ENCODE results near the gene TEC.
"Not testable (repeated sequence)": the region's sequence is repeated elsewhere in the genome, so short reads cannot be mapped to it uniquely, and the experiment has no call there.

Gene TEC

GRCh38 chr4:48286060-48286459 lies 16.4 kb upstream of the TEC start:
- H3K4me3 Mint-ChIP-seq; H3K27ac Mint-ChIP-seq; H3K36me3 Mint-ChIP-seq (ENCODE audit: low read depth); H3K4me1 Mint-ChIP-seq (ENCODE audit: low read depth); H3K9me3 Mint-ChIP-seq: not testable (repeated sequence)
- peaks cover 40% of the 10 kb centered on the region for H3K27me3 Mint-ChIP-seq (ENCODE audit: low read depth)

- H3K27ac Mint-ChIP-seq; H3K4me3 Mint-ChIP-seq; H3K9me3 Mint-ChIP-seq; H3K36me3 Mint-ChIP-seq (ENCODE audit: low read depth); H3K4me1 Mint-ChIP-seq (ENCODE audit: low read depth): not testable (repeated sequence)
- peaks cover 42% of the 10 kb centered on the region for H3K27me3 Mint-ChIP-seq (ENCODE audit: low read depth)
Observed at GRCh38 chr4:48285640-48286039, 16.0 kb upstream of the TEC start.

GRCh38 chr4:48275686-48276085 lies 6.0 kb upstream of the TEC start:
- H3K9me3 Mint-ChIP-seq: no peaks in the 10 kb centered on the region
- no peak overlapping the region for H3K27ac Mint-ChIP-seq
- H3K27me3 Mint-ChIP-seq (ENCODE audit: low read depth): no peaks in the 10 kb centered on the region
- no peaks in the 10 kb centered on the region for H3K36me3 Mint-ChIP-seq (ENCODE audit: low read depth)
- H3K4me1 Mint-ChIP-seq (ENCODE audit: low read depth): peaks cover 6% of the 10 kb centered on the region
- no peak overlapping the region for H3K4me3 Mint-ChIP-seq

GRCh38 chr4:48275247-48275646 lies 5.6 kb upstream of the TEC start:
- Mint-ChIP-seq H3K27me3 (ENCODE audit: low read depth) (no peaks in the 10 kb centered on the region), H3K4me3 (no peak overlapping the region), H3K36me3 (ENCODE audit: low read depth) (no peaks in the 10 kb centered on the region), H3K4me1 (ENCODE audit: low read depth) (peaks cover 10% of the 10 kb centered on the region), H3K9me3 (no peaks in the 10 kb centered on the region), H3K27ac (no peak overlapping the region)

- H3K9me3 Mint-ChIP-seq: no peaks in the 10 kb centered on the region
- no peak overlapping the region for H3K27ac Mint-ChIP-seq
- H3K36me3 Mint-ChIP-seq (ENCODE audit: low read depth): no peaks in the 10 kb centered on the region
- H3K4me1 Mint-ChIP-seq (ENCODE audit: low read depth): peaks cover 15% of the 10 kb centered on the region
- no peak overlapping the region for H3K4me3 Mint-ChIP-seq
- H3K27me3 Mint-ChIP-seq (ENCODE audit: low read depth): no peaks in the 10 kb centered on the region
Observed at GRCh38 chr4:48271626-48272025, 2.0 kb upstream of the TEC start.

- H3K4me1 Mint-ChIP-seq (ENCODE audit: low read depth): peaks cover 13% of the 10 kb centered on the region
- no peaks in the 10 kb centered on the region for H3K9me3 Mint-ChIP-seq
- H3K4me3 Mint-ChIP-seq: no peak overlapping the region
- H3K27ac Mint-ChIP-seq: peak overlapping the region; percentile 32
- no peaks in the 10 kb centered on the region for H3K36me3 Mint-ChIP-seq (ENCODE audit: low read depth)
- H3K27me3 Mint-ChIP-seq (ENCODE audit: low read depth): no peaks in the 10 kb centered on the region
Observed at GRCh38 chr4:48270951-48271473, 1.4 kb upstream of the TEC start.

GRCh38 chr4:48270523-48270897 lies 872 bp upstream of the TEC start:
- Mint-ChIP-seq H3K36me3 (ENCODE audit: low read depth) (no peaks in the 10 kb centered on the region), H3K4me1 (ENCODE audit: low read depth) (peaks cover 13% of the 10 kb centered on the region), H3K27me3 (ENCODE audit: low read depth) (no peaks in the 10 kb centered on the region), H3K9me3 (no peaks in the 10 kb centered on the region), H3K27ac (peak overlapping the region; percentile 73), H3K4me3 (peak overlapping the region; percentile 95)

GRCh38 chr4:48269861-48270522 lies 354 bp upstream of the TEC start:
- no peaks in the 10 kb centered on the region for H3K9me3 Mint-ChIP-seq
- no peaks in the 10 kb centered on the region for H3K36me3 Mint-ChIP-seq (ENCODE audit: low read depth)
- H3K27ac Mint-ChIP-seq: peak overlapping the region; percentile 73
- peak overlapping the region; percentile 95 for H3K4me3 Mint-ChIP-seq
- no peaks in the 10 kb centered on the region for H3K27me3 Mint-ChIP-seq (ENCODE audit: low read depth)
- H3K4me1 Mint-ChIP-seq (ENCODE audit: low read depth): peaks cover 13% of the 10 kb centered on the region

- Mint-ChIP-seq H3K4me3 (no peak overlapping the region), H3K4me1 (ENCODE audit: low read depth) (peaks cover 13% of the 10 kb centered on the region), H3K9me3 (no peaks in the 10 kb centered on the region), H3K36me3 (ENCODE audit: low read depth) (no peaks in the 10 kb centered on the region), H3K27me3 (ENCODE audit: low read depth) (no peaks in the 10 kb centered on the region), H3K27ac (no peak overlapping the region)
Observed at GRCh38 chr4:48267574-48267973, 2.1 kb downstream of the TEC start.

- H3K9me3 Mint-ChIP-seq: no peaks in the 10 kb centered on the region
Observed at GRCh38 chr4:48266781-48267180, 2.9 kb downstream of the TEC start.

GRCh38 chr4:48262926-48263325 lies 6.7 kb downstream of the TEC start:
- Mint-ChIP-seq H3K4me3 (no peak overlapping the region), H3K27me3 (ENCODE audit: low read depth) (no peaks in the 10 kb centered on the region), H3K27ac (no peak overlapping the region), H3K4me1 (ENCODE audit: low read depth) (peaks cover 6% of the 10 kb centered on the region), H3K36me3 (ENCODE audit: low read depth) (no peaks in the 10 kb centered on the region), H3K9me3 (no peaks in the 10 kb centered on the region)

More at GRCh38 chr4:48266781-48267180, 2.9 kb downstream of the TEC start:
- Mint-ChIP-seq H3K4me3 (no peak overlapping the region), H3K27ac (no peak overlapping the region), H3K27me3 (ENCODE audit: low read depth) (no peaks in the 10 kb centered on the region), H3K4me1 (ENCODE audit: low read depth) (peaks cover 14% of the 10 kb centered on the region), H3K36me3 (ENCODE audit: low read depth) (no peaks in the 10 kb centered on the region)

GRCh38 chr4:48262484-48262883 lies 7.2 kb downstream of the TEC start:
- Mint-ChIP-seq H3K9me3 (no peaks in the 10 kb centered on the region), H3K36me3 (ENCODE audit: low read depth) (no peaks in the 10 kb centered on the region), H3K27ac (no peak overlapping the region), H3K4me1 (ENCODE audit: low read depth) (peaks cover 6% of the 10 kb centered on the region), H3K4me3 (no peak overlapping the region), H3K27me3 (ENCODE audit: low read depth) (no peaks in the 10 kb centered on the region)

- H3K4me3 Mint-ChIP-seq: no peak overlapping the region
- no peak overlapping the region for H3K27ac Mint-ChIP-seq
- H3K27me3 Mint-ChIP-seq (ENCODE audit: low read depth): no peaks in the 10 kb centered on the region
- H3K9me3 Mint-ChIP-seq: no peaks in the 10 kb centered on the region
- peaks cover 6% of the 10 kb centered on the region for H3K4me1 Mint-ChIP-seq (ENCODE audit: low read depth)
- H3K36me3 Mint-ChIP-seq (ENCODE audit: low read depth): no peaks in the 10 kb centered on the region
Observed at GRCh38 chr4:48261281-48261680, 8.4 kb downstream of the TEC start.

GRCh38 chr4:48259748-48260147 lies 9.9 kb downstream of the TEC start:
- H3K27ac Mint-ChIP-seq: no peak overlapping the region
- H3K36me3 Mint-ChIP-seq (ENCODE audit: low read depth): no peaks in the 10 kb centered on the region
- H3K4me1 Mint-ChIP-seq (ENCODE audit: low read depth): peaks cover 6% of the 10 kb centered on the region
- no peaks in the 10 kb centered on the region for H3K9me3 Mint-ChIP-seq
- no peaks in the 10 kb centered on the region for H3K27me3 Mint-ChIP-seq (ENCODE audit: low read depth)
- H3K4me3 Mint-ChIP-seq: no peak overlapping the region

- H3K9me3 Mint-ChIP-seq: no peaks in the 10 kb centered on the region
- H3K27ac Mint-ChIP-seq: no peak overlapping the region
- H3K4me3 Mint-ChIP-seq: no peak overlapping the region
- H3K36me3 Mint-ChIP-seq (ENCODE audit: low read depth): no peaks in the 10 kb centered on the region
- H3K27me3 Mint-ChIP-seq (ENCODE audit: low read depth): no peaks in the 10 kb centered on the region
- peaks cover 6% of the 10 kb centered on the region for H3K4me1 Mint-ChIP-seq (ENCODE audit: low read depth)
Observed at GRCh38 chr4:48258845-48259397, 10.7 kb downstream of the TEC start.

All from T-helper 1 cell treated with Interleukin-12 subunit alpha and Interleukin-12 subunit beta and Interleukin-4 antibody, amounts not matched to agents 30 μg/mL and 1 μg/mL, for 36 hours (primary cell).